ENCODE measurements around the gene TXNRD2. TPM values are rescaled to one million over a fixed set of nuclear protein-coding genes. Genes with fewer than 3 reads are reported as not detected.

TXNRD2 gene
- total RNA-seq, 1 experiment from 2014 or later = 22.9 TPM

DNA sequence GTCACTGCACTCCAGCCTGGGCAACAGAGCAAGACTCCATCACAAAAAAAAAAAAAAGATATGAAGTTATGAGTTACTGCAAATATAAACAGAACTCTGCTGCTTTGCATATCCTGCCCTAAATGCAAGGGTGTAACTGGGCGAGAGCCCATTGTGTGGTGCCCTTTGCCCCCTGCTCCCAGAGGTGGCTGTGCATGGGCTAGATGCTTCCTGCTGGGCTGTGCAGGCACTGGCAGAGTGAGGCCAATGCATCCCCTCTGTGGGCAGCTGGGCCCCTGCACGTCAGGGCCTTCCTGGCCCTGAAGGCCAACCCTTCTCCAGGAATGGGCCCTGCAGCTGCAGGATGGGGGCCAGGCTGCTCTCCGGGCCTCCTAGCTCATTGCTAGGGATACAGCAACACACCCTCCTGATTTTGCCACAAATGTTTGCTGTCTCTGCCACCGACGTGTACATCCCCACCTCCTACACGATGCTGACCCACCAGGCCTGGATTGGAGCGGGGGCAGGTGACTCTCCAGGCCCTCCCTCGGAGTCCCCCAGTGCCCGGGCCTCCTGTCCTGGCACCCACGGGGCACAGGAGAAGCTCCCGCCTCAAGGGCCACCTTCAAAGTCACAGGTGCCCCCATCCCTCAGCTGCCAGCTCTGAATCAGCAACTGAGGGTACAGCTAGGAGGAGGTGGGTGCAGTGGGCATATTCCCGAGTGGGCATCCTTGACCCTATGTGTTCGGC is 40.7 kb downstream of the TXNRD2 start:
- DNase-seq = no peak
- Histone ChIP-seq H3K23ac (ENCODE audit: insufficient read length, low read depth, low read length) (no peak overlapping the region), H2BK12ac (ENCODE audit: insufficient read length, low read depth, low read length) (no peak overlapping the region), H4K20me1 (ENCODE audit: control insufficient read depth, insufficient read depth, insufficient read length) (no peaks in the 10 kb centered on the region), H2BK15ac (ENCODE audit: low read depth, low read length) (no peak overlapping the region), H4K8ac (replicated peaks; ENCODE audit: insufficient read length, low read depth, low read length) (no peak overlapping the region), H2BK5ac (ENCODE audit: insufficient read length, low read length) (no peak overlapping the region), H4K91ac (ENCODE audit: insufficient read length, low read depth, low read length) (no peak overlapping the region), H3K14ac (ENCODE audit: insufficient read depth, low read length) (no peak overlapping the region; the same call in 1 of the 2 replicates), H2AFZ (ENCODE audit: low read length) (no peak overlapping the region), H3K79me1 (ENCODE audit: insufficient read depth, low read depth, low read length, poor library complexity, severe bottlenecking) (no peaks in the 10 kb centered on the region), H2AK5ac (ENCODE audit: insufficient read length, low read length) (no peak overlapping the region), H3K18ac (ENCODE audit: insufficient read length, low read depth, low read length) (no peak overlapping the region), H3K9me3 (ENCODE audit: control insufficient read depth, low read depth, low read length) (no peaks in the 10 kb centered on the region), H3K27me3 (ENCODE audit: insufficient read depth, low read length) (no peaks in the 10 kb centered on the region), H3T11ph (ENCODE audit: low read length) (no peak overlapping the region), H3K23me2 (ENCODE audit: insufficient read length, low read depth, low read length, poor library complexity, severe bottlenecking) (no peaks in the 10 kb centered on the region), H3K9ac (ENCODE audit: extremely low read depth, insufficient read length, low read length) (no peak overlapping the region), H2BK120ac (ENCODE audit: low read depth, low read length, poor library complexity, severe bottlenecking) (no peak overlapping the region), H2BK20ac (ENCODE audit: low read depth, low read length, poor library complexity, severe bottlenecking) (no peak overlapping the region), H3K4ac (ENCODE audit: low read depth, low read length) (no peak overlapping the region), H3K4me2 (ENCODE audit: insufficient read depth, insufficient read length, low read length) (no peak overlapping the region), H3K79me2 (ENCODE audit: insufficient read depth, low read length) (no peaks in the 10 kb centered on the region), H3K27ac (ENCODE audit: insufficient read length, low read depth, low read length) (no peak overlapping the region), H3K4me1 (ENCODE audit: insufficient read depth, low read length) (no peaks in the 10 kb centered on the region; the same call in 1 of the 2 replicates), H4K5ac (ENCODE audit: insufficient read length, low read depth, low read length) (no peak overlapping the region), H3K56ac (ENCODE audit: insufficient read length, low read depth, low read length) (no peak overlapping the region)
- Mint-ChIP-seq H3K36me3 (ENCODE audit: insufficient read depth in 1 of 3, low read depth in 3 of 3) (peaks cover 0 to 2% (median 0%) of the 10 kb centered on the region in 3 experiments; a peak in 1 of 7 replicates), H3K9me3 (no peaks in the 10 kb centered on the region), H3K27me3 (ENCODE audit: low read depth) (no peaks in the 10 kb centered on the region; the same call in 1 of the 2 replicates), H3K27ac (no peak overlapping the region), H3K4me1 (peaks cover 10 to 18% of the 10 kb centered on the region in 2 experiments), H3K4me3 (no peak overlapping the region)
- no CpG with 5 or more reads among the region's 13 CpGs for WGBS (ENCODE audit: extremely low coverage, insufficient read length, low lambda C conversion rate)
- TF ChIP-seq, protein P1, sequence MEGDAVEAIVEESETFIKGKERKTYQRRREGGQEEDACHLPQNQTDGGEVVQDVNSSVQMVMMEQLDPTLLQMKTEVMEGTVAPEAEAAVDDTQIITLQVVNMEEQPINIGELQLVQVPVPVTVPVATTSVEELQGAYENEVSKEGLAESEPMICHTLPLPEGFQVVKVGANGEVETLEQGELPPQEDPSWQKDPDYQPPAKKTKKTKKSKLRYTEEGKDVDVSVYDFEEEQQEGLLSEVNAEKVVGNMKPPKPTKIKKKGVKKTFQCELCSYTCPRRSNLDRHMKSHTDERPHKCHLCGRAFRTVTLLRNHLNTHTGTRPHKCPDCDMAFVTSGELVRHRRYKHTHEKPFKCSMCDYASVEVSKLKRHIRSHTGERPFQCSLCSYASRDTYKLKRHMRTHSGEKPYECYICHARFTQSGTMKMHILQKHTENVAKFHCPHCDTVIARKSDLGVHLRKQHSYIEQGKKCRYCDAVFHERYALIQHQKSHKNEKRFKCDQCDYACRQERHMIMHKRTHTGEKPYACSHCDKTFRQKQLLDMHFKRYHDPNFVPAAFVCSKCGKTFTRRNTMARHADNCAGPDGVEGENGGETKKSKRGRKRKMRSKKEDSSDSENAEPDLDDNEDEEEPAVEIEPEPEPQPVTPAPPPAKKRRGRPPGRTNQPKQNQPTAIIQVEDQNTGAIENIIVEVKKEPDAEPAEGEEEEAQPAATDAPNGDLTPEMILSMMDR (conservative IDR thresholded peaks at IDR 0.05) = no peak
